ENCODE data around the gene TEX47. TPM values are rescaled to one million over a fixed set of nuclear protein-coding genes. Genes with fewer than 3 reads are reported as not detected.

Gene TEX47
- total and polyA plus RNA-seq, 8 donors, result not detected

DNA sequence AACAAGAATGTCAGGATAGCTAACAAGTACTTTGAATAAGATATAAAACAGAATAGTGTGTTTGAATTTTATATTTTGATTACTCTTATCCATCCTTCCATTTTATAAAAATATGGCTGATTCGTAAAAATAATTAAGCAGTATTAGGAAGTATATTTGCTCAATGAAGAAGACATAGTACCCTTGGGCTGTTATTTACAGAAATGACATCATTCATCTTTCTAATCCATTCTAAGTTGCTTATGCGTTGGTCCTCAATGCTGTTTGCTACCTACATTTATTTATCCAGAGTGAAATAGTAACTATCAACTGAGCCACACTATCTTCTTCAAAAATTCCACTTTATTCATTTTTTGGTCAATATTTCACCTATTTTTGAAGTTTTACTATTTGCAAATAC, 38.2 kb downstream of the TEX47 start:
- Histone ChIP-seq H3K27me3 (peaks cover 45 to 72% of the 10 kb centered on the region in 2 donors), H3K4me1 (peaks cover 0 to 13% of the 10 kb centered on the region in 2 donors), H3K36me3 (no peaks in the 10 kb centered on the region), H3K9me3 (no peaks in the 10 kb centered on the region), H3K27ac (no peak overlapping the region), H3K4me3 (no peak overlapping the region)
- TF ChIP-seq, protein P1, sequence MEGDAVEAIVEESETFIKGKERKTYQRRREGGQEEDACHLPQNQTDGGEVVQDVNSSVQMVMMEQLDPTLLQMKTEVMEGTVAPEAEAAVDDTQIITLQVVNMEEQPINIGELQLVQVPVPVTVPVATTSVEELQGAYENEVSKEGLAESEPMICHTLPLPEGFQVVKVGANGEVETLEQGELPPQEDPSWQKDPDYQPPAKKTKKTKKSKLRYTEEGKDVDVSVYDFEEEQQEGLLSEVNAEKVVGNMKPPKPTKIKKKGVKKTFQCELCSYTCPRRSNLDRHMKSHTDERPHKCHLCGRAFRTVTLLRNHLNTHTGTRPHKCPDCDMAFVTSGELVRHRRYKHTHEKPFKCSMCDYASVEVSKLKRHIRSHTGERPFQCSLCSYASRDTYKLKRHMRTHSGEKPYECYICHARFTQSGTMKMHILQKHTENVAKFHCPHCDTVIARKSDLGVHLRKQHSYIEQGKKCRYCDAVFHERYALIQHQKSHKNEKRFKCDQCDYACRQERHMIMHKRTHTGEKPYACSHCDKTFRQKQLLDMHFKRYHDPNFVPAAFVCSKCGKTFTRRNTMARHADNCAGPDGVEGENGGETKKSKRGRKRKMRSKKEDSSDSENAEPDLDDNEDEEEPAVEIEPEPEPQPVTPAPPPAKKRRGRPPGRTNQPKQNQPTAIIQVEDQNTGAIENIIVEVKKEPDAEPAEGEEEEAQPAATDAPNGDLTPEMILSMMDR (IDR thresholded peaks at IDR 0.05), result no peak
- no peak for DNase-seq
- intact Hi-C loops (cut with DNase I), result no loop called here
- ATAC-seq, result no peak

DNA sequence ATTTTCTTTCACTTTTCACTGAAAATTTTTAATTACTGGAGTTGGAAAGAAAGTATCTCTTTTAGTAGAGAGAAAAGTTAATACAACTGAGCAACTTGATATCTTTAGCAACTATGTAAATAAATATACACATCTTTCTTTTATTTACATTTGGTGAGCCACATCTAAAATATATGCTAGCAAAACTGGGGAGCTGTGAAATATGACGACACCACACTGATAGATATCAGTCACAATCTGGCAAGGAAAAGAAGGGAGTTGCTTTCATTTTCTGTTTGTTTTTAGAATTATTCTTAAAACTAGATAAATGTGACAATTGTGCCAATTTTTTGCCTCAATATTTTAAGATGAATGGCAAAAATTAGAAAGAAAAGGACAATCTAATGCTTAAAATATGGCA, 38.7 kb downstream of the TEX47 start:
- H3K36me3 ChIP-seq, result no peaks in the 10 kb centered on the region
- DNase-seq (no peak), ATAC-seq (no peak)
- H3K27me3 ChIP-seq, result peaks cover 41 to 67% of the 10 kb centered on the region in 2 donors
- H3K9me3 ChIP-seq, result no peaks in the 10 kb centered on the region
- intact Hi-C loops (cut with DNase I), result no loop called here
- no peak overlapping the region for H3K27ac ChIP-seq
- TF ChIP-seq, protein P1 (IDR thresholded peaks at IDR 0.05), result no peak
- H3K4me1 ChIP-seq, result peaks cover 0 to 13% of the 10 kb centered on the region in 2 donors
- no peak overlapping the region for H3K4me3 ChIP-seq

DNA sequence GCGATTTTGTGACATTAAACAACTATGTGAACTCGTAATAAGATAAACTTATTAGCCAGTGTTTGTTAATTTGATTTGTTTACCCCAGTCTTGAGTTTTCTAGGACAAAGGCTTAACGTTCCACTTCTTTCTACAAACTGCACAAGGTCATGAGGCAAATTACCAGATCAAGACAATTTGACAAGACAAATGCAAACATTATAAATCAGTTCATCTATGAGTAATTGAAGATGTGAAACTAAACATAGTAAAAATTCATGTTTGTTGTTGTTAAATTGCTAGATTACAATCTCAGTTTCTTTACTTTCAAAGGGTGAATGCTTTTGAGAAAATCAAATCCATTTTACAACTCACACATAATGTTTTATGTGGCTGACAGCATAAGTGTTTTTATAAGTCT, 49.4 kb downstream of the TEX47 start:
- Histone ChIP-seq H3K4me3 (no peak overlapping the region), H3K36me3 (no peaks in the 10 kb centered on the region), H3K27ac (no peak overlapping the region), H3K27me3 (no peaks in the 10 kb centered on the region), H3K4me1 (no peaks in the 10 kb centered on the region), H3K9me3 (no peaks in the 10 kb centered on the region)
- ATAC-seq (no peak), DNase-seq (no peak)
- TF ChIP-seq, protein P1 (IDR thresholded peaks at IDR 0.05), result no peak
- intact Hi-C loops (cut with DNase I), result no loop called here

Other genes starting within 250 kb of the TEX47 start
- not detected for gene ZNF804B, start 36.0 kb downstream of the TEX47 start, total RNA-seq
- under 1 TPM in 5 of 6 donors, not detected in 1; 0.05 to 0.14 (median 0.09) TPM for gene ZNF804B, start 36.0 kb downstream of the TEX47 start, polyA plus RNA-seq (ENCODE audit: insufficient read length in 6 of 6)

Data from left lung (tissue), 10 donors.